ENCODE data around the gene HSPB7. TPM values are rescaled to one million over a fixed set of nuclear protein-coding genes. Genes with fewer than 3 reads are reported as not detected.

The HSPB7 gene
- total RNA-seq, 1 experiment from 2014 or later = not detected

- H4K20me1 ChIP-seq (ENCODE audit: control insufficient read depth, insufficient read depth, insufficient read length) = no peaks in the 10 kb centered on the region
- no peak overlapping the region for H4K91ac ChIP-seq (ENCODE audit: insufficient read length, low read depth, low read length)
- H2BK120ac ChIP-seq (ENCODE audit: low read depth, low read length, poor library complexity, severe bottlenecking) = no peak overlapping the region
- H3K9ac ChIP-seq (ENCODE audit: extremely low read depth, insufficient read length, low read length) = no peak overlapping the region
- no peak overlapping the region for H2BK5ac ChIP-seq (ENCODE audit: insufficient read length, low read length)
- H3K18ac ChIP-seq (ENCODE audit: insufficient read length, low read depth, low read length) = no peak overlapping the region
- Mint-ChIP-seq H3K36me3 (ENCODE audit: insufficient read depth in 1 of 3, low read depth in 3 of 3) (no peaks in the 10 kb centered on the region), H3K4me1 (peaks cover 30 to 59% of the 10 kb centered on the region in 2 experiments), H3K9me3 (no peaks in the 10 kb centered on the region), H3K27me3 (ENCODE audit: low read depth) (peaks cover 19% of the 10 kb centered on the region), H3K27ac (no peak overlapping the region; a peak in 1 of 7 replicates), H3K4me3 (no peak overlapping the region)
- H3K27ac ChIP-seq (ENCODE audit: insufficient read length, low read depth, low read length) = no peak overlapping the region
- H2BK12ac ChIP-seq (ENCODE audit: insufficient read length, low read depth, low read length) = no peak overlapping the region
- no peak for TF ChIP-seq CTCF (conservative IDR thresholded peaks at IDR 0.05)
- H3K4me1 ChIP-seq (ENCODE audit: insufficient read depth, low read length) = peaks cover 8% of the 10 kb centered on the region; the same call in 1 of the 2 replicates
- no peak overlapping the region for H3K14ac ChIP-seq (ENCODE audit: insufficient read depth, low read length)
- no peak overlapping the region for H2AK5ac ChIP-seq (ENCODE audit: insufficient read length, low read length)
- DNase-seq = no peak
- no CpG with 5 or more reads among the region's 23 CpGs for WGBS (ENCODE audit: extremely low coverage, insufficient read length, low lambda C conversion rate)
- no peaks in the 10 kb centered on the region for H3K79me2 ChIP-seq (ENCODE audit: insufficient read depth, low read length)
- no peaks in the 10 kb centered on the region for H3K27me3 ChIP-seq (ENCODE audit: insufficient read depth, low read length)
- no peaks in the 10 kb centered on the region for H3K9me3 ChIP-seq (ENCODE audit: control insufficient read depth, low read depth, low read length)
- H3K4ac ChIP-seq (ENCODE audit: low read depth, low read length) = no peak overlapping the region
- H3K56ac ChIP-seq (ENCODE audit: insufficient read length, low read depth, low read length) = no peak overlapping the region
- H3T11ph ChIP-seq (ENCODE audit: low read length) = no peak overlapping the region
- H2AFZ ChIP-seq (ENCODE audit: low read length) = no peak overlapping the region
- no peaks in the 10 kb centered on the region for H3K23me2 ChIP-seq (ENCODE audit: insufficient read length, low read depth, low read length, poor library complexity, severe bottlenecking)
- no peak overlapping the region for H3K4me2 ChIP-seq (ENCODE audit: insufficient read depth, insufficient read length, low read length)
- no peak overlapping the region for H4K5ac ChIP-seq (ENCODE audit: insufficient read length, low read depth, low read length)
- H3K23ac ChIP-seq (ENCODE audit: insufficient read length, low read depth, low read length) = no peak overlapping the region
- H4K8ac ChIP-seq (replicated peaks; ENCODE audit: insufficient read length, low read depth, low read length) = no peak overlapping the region
- H3K79me1 ChIP-seq (ENCODE audit: insufficient read depth, low read depth, low read length, poor library complexity, severe bottlenecking) = no peaks in the 10 kb centered on the region
- no peak overlapping the region for H2BK20ac ChIP-seq (ENCODE audit: low read depth, low read length, poor library complexity, severe bottlenecking)
- H2BK15ac ChIP-seq (ENCODE audit: low read depth, low read length) = no peak overlapping the region
Observed at GRCh38 chr1:16015960-16016901, 1.6 kb downstream of the HSPB7 start.
